Thyroid gland (tissue), 4 donors: ENCODE measurements around the gene ZNF423.

Experiments used
- POLR2A ChIP-seq, 2 donors: fragments of 450-650 bp; IDR thresholded peaks; one replicate each; pipeline ENCODE4 v1.6.1; 2017; ENCODE audit warnings: antibody characterized with exemption in 2 of 2, mild to moderate bottlenecking in 2 of 2, moderate library complexity in 1 of 2
- TF ChIP-seq, protein P1 (sequence below), 6 experiments: fragments of 200-600 bp in 3 of 6; fragments of 450-650 bp in 3 of 6; sonication (generic) in 3 of 6; IDR thresholded peaks; one replicate each; pipeline ENCODE4 v1.5.1; 2016 to 2019; ENCODE audit warnings: antibody characterized with exemption in 6 of 6, mild to moderate bottlenecking in 2 of 6, inconsistent platforms in 1 of 6, moderate library complexity in 1 of 6

DNA sequence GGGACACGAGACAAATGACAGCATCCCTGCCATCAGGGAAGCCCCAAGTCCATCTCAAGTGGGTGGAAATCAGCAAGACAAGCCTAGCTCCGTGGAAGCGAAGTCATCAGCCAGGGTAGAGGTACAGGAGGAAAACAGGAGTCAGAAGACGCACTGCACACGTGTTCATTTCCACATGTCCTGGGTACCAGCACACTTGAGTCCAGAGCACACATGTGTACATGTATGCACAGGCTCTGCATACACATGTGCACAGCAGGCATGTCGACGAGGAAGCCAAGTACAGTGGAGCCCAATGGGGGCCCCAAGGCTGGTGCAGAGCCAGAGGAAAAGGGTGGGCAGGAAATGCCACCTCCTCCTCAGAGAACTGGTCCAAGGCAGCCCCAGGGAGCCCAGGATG is 75.9 kb downstream of the ZNF423 start:
- TF ChIP-seq, protein P1, sequence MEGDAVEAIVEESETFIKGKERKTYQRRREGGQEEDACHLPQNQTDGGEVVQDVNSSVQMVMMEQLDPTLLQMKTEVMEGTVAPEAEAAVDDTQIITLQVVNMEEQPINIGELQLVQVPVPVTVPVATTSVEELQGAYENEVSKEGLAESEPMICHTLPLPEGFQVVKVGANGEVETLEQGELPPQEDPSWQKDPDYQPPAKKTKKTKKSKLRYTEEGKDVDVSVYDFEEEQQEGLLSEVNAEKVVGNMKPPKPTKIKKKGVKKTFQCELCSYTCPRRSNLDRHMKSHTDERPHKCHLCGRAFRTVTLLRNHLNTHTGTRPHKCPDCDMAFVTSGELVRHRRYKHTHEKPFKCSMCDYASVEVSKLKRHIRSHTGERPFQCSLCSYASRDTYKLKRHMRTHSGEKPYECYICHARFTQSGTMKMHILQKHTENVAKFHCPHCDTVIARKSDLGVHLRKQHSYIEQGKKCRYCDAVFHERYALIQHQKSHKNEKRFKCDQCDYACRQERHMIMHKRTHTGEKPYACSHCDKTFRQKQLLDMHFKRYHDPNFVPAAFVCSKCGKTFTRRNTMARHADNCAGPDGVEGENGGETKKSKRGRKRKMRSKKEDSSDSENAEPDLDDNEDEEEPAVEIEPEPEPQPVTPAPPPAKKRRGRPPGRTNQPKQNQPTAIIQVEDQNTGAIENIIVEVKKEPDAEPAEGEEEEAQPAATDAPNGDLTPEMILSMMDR (IDR thresholded peaks at IDR 0.05) = no peak
- no peak for TF ChIP-seq POLR2A (IDR thresholded peaks at IDR 0.05)
